ENCODE results near the gene GCC2.

- no peak for TF ChIP-seq POLR2AphosphoS5 (IDR thresholded peaks at IDR 0.05; ENCODE audit: low read depth, low read length)
- TF ChIP-seq REST (IDR thresholded peaks at IDR 0.05; ENCODE audit: insufficient read depth in 1 of 2, low read depth in 2 of 2, low read length in 2 of 2), result no peak
These were observed 43.4 kb downstream of the GCC2 start for GRCh38 chr2:108492364-108492763.
